ENCODE measurements around the gene PKIB.
"Not testable (repeated sequence)": the region's sequence is repeated elsewhere in the genome, so short reads cannot be mapped to it uniquely, and the experiment has no call there.

The PKIB gene

DNA sequence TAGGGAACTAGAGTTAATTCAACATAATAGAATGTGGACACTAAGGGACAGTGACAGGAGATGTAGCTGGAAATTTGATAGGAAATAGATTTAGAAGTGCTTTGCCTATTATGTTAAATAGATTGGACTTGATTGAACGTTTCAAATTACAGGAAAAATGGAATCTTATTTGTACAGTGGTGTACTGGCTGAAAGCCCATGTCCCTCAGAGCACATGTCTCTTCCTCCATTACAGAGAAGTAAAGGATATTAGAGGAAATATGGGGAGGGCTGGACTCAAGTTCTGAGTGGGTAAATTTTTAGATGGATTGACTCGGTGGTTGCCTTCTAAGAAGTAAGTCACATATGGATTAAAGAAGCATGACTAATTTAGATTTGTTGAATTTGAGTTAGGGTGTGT is 11.4 kb downstream of the PKIB start:
- Histone ChIP-seq H3K4me1 (ENCODE audit: insufficient read depth, low read length) (no peaks in the 10 kb centered on the region), H3K9ac (ENCODE audit: low read length) (no peak overlapping the region), H3K9me3 (ENCODE audit: low read length) (no peaks in the 10 kb centered on the region)

DNA sequence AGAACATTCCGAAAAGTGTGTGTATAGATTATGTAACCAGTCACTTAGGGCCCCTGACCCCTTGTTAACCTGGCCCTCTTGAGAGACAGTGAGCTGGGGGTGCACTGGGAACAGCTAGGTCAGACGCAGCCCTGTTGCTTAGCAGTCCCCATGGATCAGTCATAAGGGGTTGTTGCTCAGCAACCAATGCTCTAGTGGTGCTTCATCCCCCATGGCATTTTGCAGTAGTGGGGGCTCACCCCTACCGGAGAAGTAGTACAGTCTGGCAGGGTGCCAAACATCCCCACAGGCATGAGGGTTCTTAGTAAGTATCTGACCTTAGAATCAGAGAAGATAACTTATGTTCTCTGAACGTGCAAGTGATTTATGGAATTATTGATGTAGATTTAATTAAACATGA is 12.3 kb downstream of the PKIB start:
- Histone ChIP-seq H3K36me3 (ENCODE audit: insufficient read depth, low read length) (no peaks in the 10 kb centered on the region), H3K27me3 (ENCODE audit: control insufficient read depth in 1 of 2, insufficient read depth in 2 of 2, low read length in 2 of 2) (no peaks in the 10 kb centered on the region), H3K4me1 (ENCODE audit: insufficient read depth, low read length) (no peaks in the 10 kb centered on the region), H3K9me3 (ENCODE audit: low read length) (no peaks in the 10 kb centered on the region), H3K9ac (ENCODE audit: low read length) (no peak overlapping the region), H3K4me3 (ENCODE audit: low read depth in 1 of 2, low read length in 2 of 2) (no peak overlapping the region), H3K27ac (ENCODE audit: low read depth, low read length) (no peak overlapping the region)

More for the DNA sequence above, 11.4 kb downstream of the PKIB start:
- Histone ChIP-seq H3K27ac (ENCODE audit: low read depth, low read length) (no peak overlapping the region), H3K36me3 (ENCODE audit: insufficient read depth, low read length) (no peaks in the 10 kb centered on the region), H3K27me3 (ENCODE audit: control insufficient read depth in 1 of 2, insufficient read depth in 2 of 2, low read length in 2 of 2) (no peaks in the 10 kb centered on the region), H3K4me3 (ENCODE audit: low read depth in 1 of 2, low read length in 2 of 2) (no peak overlapping the region)

GRCh38 chr6:122623279-122623678 is 13.1 kb downstream of the PKIB start:
- no peaks in the 10 kb centered on the region for H3K27me3 ChIP-seq (ENCODE audit: control insufficient read depth in 1 of 2, insufficient read depth in 2 of 2, low read length in 2 of 2)
- no peaks in the 10 kb centered on the region for H3K36me3 ChIP-seq (ENCODE audit: insufficient read depth, low read length)
- no peaks in the 10 kb centered on the region for H3K9me3 ChIP-seq (ENCODE audit: low read length)
- no peak overlapping the region for H3K27ac ChIP-seq (ENCODE audit: low read depth, low read length)
- H3K4me1 ChIP-seq (ENCODE audit: insufficient read depth, low read length): no peaks in the 10 kb centered on the region
- H3K4me3 ChIP-seq (ENCODE audit: low read depth in 1 of 2, low read length in 2 of 2): no peak overlapping the region
- H3K9ac ChIP-seq (ENCODE audit: low read length): no peak overlapping the region

GRCh38 chr6:122624853-122625252 is 14.6 kb downstream of the PKIB start:
- H3K27ac ChIP-seq (ENCODE audit: low read depth, low read length): no peak overlapping the region
- no peak overlapping the region for H3K9ac ChIP-seq (ENCODE audit: low read length)
- no peak overlapping the region for H3K4me3 ChIP-seq (ENCODE audit: low read depth in 1 of 2, low read length in 2 of 2)
- H3K27me3 ChIP-seq (ENCODE audit: control insufficient read depth in 1 of 2, insufficient read depth in 2 of 2, low read length in 2 of 2): no peaks in the 10 kb centered on the region
- H3K4me1 ChIP-seq (ENCODE audit: insufficient read depth, low read length): no peaks in the 10 kb centered on the region
- no peaks in the 10 kb centered on the region for H3K36me3 ChIP-seq (ENCODE audit: insufficient read depth, low read length)
- H3K9me3 ChIP-seq (ENCODE audit: low read length): no peaks in the 10 kb centered on the region

- no peaks in the 10 kb centered on the region for H3K36me3 ChIP-seq (ENCODE audit: insufficient read depth, low read length)
- H3K27ac ChIP-seq (ENCODE audit: low read depth, low read length): no peak overlapping the region
- H3K9me3 ChIP-seq (ENCODE audit: low read length): no peaks in the 10 kb centered on the region
- H3K27me3 ChIP-seq (ENCODE audit: control insufficient read depth in 1 of 2, insufficient read depth in 2 of 2, low read length in 2 of 2): no peaks in the 10 kb centered on the region
- H3K9ac ChIP-seq (ENCODE audit: low read length): no peak overlapping the region
- H3K4me1 ChIP-seq (ENCODE audit: insufficient read depth, low read length): no peaks in the 10 kb centered on the region
- H3K4me3 ChIP-seq (ENCODE audit: low read depth in 1 of 2, low read length in 2 of 2): no peak overlapping the region
These were observed 18.5 kb downstream of the PKIB start for GRCh38 chr6:122628714-122629113.

GRCh38 chr6:122631571-122632249 is 21.5 kb downstream of the PKIB start:
- Histone ChIP-seq H3K4me1 (ENCODE audit: insufficient read depth, low read length) (no peaks in the 10 kb centered on the region), H3K4me3 (ENCODE audit: low read depth in 1 of 2, low read length in 2 of 2) (no peak overlapping the region), H3K9me3 (ENCODE audit: low read length) (no peaks in the 10 kb centered on the region), H3K27ac (ENCODE audit: low read depth, low read length) (no peak overlapping the region), H3K9ac (ENCODE audit: low read length) (no peak overlapping the region), H3K36me3 (ENCODE audit: insufficient read depth, low read length) (no peaks in the 10 kb centered on the region), H3K27me3 (ENCODE audit: control insufficient read depth in 1 of 2, insufficient read depth in 2 of 2, low read length in 2 of 2) (no peaks in the 10 kb centered on the region)

GRCh38 chr6:122640366-122640765 is 30.2 kb downstream of the PKIB start:
- Histone ChIP-seq H3K4me3 (ENCODE audit: low read depth in 1 of 2, low read length in 2 of 2) (no peak overlapping the region), H3K36me3 (ENCODE audit: insufficient read depth, low read length) (no peaks in the 10 kb centered on the region), H3K27ac (ENCODE audit: low read depth, low read length) (no peak overlapping the region), H3K9me3 (ENCODE audit: low read length) (no peaks in the 10 kb centered on the region), H3K27me3 (ENCODE audit: control insufficient read depth in 1 of 2, insufficient read depth in 2 of 2, low read length in 2 of 2) (no peaks in the 10 kb centered on the region), H3K9ac (ENCODE audit: low read length) (no peak overlapping the region), H3K4me1 (ENCODE audit: insufficient read depth, low read length) (no peaks in the 10 kb centered on the region)

DNA sequence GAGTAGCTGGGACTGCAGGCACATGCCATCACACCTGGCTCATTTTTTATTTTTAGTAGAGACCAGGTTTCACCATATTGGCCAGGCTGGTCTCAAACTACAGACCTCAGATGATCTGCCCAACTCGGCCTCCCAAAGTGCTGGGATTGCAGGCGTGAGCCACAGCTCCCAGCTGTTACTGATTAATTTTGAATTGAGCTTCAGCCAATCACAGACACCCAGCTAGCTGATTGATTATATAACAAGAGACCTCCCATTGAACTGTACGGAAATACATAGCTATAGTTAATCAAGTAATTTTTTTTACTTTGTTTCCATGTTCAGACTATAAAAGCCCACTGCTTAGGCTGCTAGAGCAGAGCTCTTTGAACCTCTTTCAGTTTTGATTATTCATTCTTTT is 31.6 kb downstream of the PKIB start:
- Histone ChIP-seq H3K4me1 (ENCODE audit: insufficient read depth, low read length) (no peaks in the 10 kb centered on the region), H3K27ac (ENCODE audit: low read depth, low read length) (no peak overlapping the region), H3K27me3 (ENCODE audit: control insufficient read depth in 1 of 2, insufficient read depth in 2 of 2, low read length in 2 of 2) (no peaks in the 10 kb centered on the region), H3K9ac (ENCODE audit: low read length) (no peak overlapping the region), H3K9me3 (ENCODE audit: low read length) (no peaks in the 10 kb centered on the region), H3K36me3 (ENCODE audit: insufficient read depth, low read length) (no peaks in the 10 kb centered on the region), H3K4me3 (ENCODE audit: low read depth in 1 of 2, low read length in 2 of 2) (no peak overlapping the region)

- H3K27me3 ChIP-seq (ENCODE audit: control insufficient read depth in 1 of 2, insufficient read depth in 2 of 2, low read length in 2 of 2); H3K4me1 ChIP-seq (ENCODE audit: insufficient read depth, low read length); H3K4me3 ChIP-seq (ENCODE audit: low read depth in 1 of 2, low read length in 2 of 2); H3K27ac ChIP-seq (ENCODE audit: low read depth, low read length); H3K9me3 ChIP-seq (ENCODE audit: low read length); H3K36me3 ChIP-seq (ENCODE audit: insufficient read depth, low read length); H3K9ac ChIP-seq (ENCODE audit: low read length): not testable (repeated sequence)
These were observed 32.4 kb downstream of the PKIB start for GRCh38 chr6:122642604-122643003.

DNA sequence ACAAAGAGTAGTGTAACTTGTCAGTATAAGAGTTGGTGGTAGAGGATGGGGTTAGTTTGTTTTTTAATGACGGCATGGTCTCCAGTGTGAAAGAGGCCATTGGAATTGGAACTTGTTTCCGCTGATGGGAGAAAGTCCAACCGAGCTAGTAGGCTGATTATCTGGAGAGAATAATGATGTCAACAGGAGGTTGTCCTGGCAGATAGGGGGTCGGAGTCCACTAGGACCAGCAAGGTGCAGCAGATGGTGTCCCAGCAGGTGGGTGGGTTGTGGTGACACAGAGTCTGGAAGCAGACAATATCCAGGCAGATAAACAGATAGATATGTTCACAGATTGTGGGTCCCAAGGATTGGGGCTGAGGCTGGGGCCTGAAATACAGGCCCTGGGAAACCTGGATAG is 35.1 kb downstream of the PKIB start:
- H3K9ac ChIP-seq (ENCODE audit: low read length): no peak overlapping the region
- no peaks in the 10 kb centered on the region for H3K27me3 ChIP-seq (ENCODE audit: control insufficient read depth in 1 of 2, insufficient read depth in 2 of 2, low read length in 2 of 2)
- H3K4me3 ChIP-seq (ENCODE audit: low read depth in 1 of 2, low read length in 2 of 2): no peak overlapping the region
- H3K27ac ChIP-seq (ENCODE audit: low read depth, low read length): no peak overlapping the region
- no peaks in the 10 kb centered on the region for H3K4me1 ChIP-seq (ENCODE audit: insufficient read depth, low read length)
- no peaks in the 10 kb centered on the region for H3K36me3 ChIP-seq (ENCODE audit: insufficient read depth, low read length)
- H3K9me3 ChIP-seq (ENCODE audit: low read length): no peaks in the 10 kb centered on the region

- H3K27ac ChIP-seq (ENCODE audit: low read depth, low read length): no peak overlapping the region
- no peaks in the 10 kb centered on the region for H3K27me3 ChIP-seq (ENCODE audit: control insufficient read depth in 1 of 2, insufficient read depth in 2 of 2, low read length in 2 of 2)
- no peaks in the 10 kb centered on the region for H3K36me3 ChIP-seq (ENCODE audit: insufficient read depth, low read length)
- H3K9ac ChIP-seq (ENCODE audit: low read length): no peak overlapping the region
- no peaks in the 10 kb centered on the region for H3K9me3 ChIP-seq (ENCODE audit: low read length)
- no peaks in the 10 kb centered on the region for H3K4me1 ChIP-seq (ENCODE audit: insufficient read depth, low read length)
- no peak overlapping the region for H3K4me3 ChIP-seq (ENCODE audit: low read depth in 1 of 2, low read length in 2 of 2)
These were observed 37.6 kb downstream of the PKIB start for GRCh38 chr6:122647765-122648164.

DNA sequence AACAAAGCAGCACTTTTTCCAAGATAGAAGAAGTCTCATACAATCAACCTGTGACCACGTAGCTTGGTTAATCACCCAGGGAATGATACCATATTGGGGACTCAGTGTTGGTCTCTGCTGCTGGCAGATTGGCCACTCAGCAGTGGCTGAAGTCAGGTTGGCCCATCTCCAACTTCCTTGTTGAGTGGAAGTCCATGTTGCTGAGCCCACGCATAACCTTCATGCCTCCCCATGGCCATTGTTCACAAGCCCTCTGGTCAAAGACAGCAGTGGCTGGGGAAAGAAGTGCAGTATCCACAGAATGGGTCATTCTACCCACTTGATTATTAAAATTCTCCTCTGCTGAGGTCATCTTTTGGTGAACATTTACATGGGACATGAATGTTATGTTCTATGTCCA is 38.5 kb downstream of the PKIB start:
- no peak overlapping the region for H3K9ac ChIP-seq (ENCODE audit: low read length)
- no peaks in the 10 kb centered on the region for H3K9me3 ChIP-seq (ENCODE audit: low read length)
- H3K4me3 ChIP-seq (ENCODE audit: low read depth in 1 of 2, low read length in 2 of 2): no peak overlapping the region
- no peaks in the 10 kb centered on the region for H3K27me3 ChIP-seq (ENCODE audit: control insufficient read depth in 1 of 2, insufficient read depth in 2 of 2, low read length in 2 of 2)
- no peaks in the 10 kb centered on the region for H3K36me3 ChIP-seq (ENCODE audit: insufficient read depth, low read length)
- no peaks in the 10 kb centered on the region for H3K4me1 ChIP-seq (ENCODE audit: insufficient read depth, low read length)
- no peak overlapping the region for H3K27ac ChIP-seq (ENCODE audit: low read depth, low read length)

Data from muscle layer of colon (tissue), 2 donors.